Coronary artery (tissue), 2 donors: ENCODE measurements around the gene TIMM22.
A peak's percentile ranks its signal among the peaks of the same experiment; 100 is the strongest.
"Not testable (repeated sequence)": the region's sequence is repeated elsewhere in the genome, so short reads cannot be mapped to it uniquely, and the experiment has no call there.

ENCODE experiments used
- DNase-seq: peaks from one replicate; pipeline ENCODE4 v3.0.0-alpha.2; 2017; ENCODE audit warnings: low spot score
- H3K27ac ChIP-seq, 2 donors: fragments of 200-600 bp; sonication (generic); one replicate each; pipeline ENCODE4 v1.5.1; 2016 to 2019
- H3K4me3 ChIP-seq: fragments of 200-600 bp; sonication (generic); 2 replicates; pipeline ENCODE4 v1.5.1; 2016; ENCODE audit warnings: mild to moderate bottlenecking, moderate library complexity
- CTCF ChIP-seq: fragments of 200-600 bp; sonication (generic); IDR thresholded peaks from one replicate; pipeline ENCODE4 v1.5.1; 2019; ENCODE audit warnings: antibody characterized with exemption

TIMM22 gene

GRCh38 chr17:996554-997344 is at the start of gene TIMM22:
TIMM22 (plus strand) TSS chr17:997129; CDS start chr17:997143, 14 bp downstream.
- Histone ChIP-seq H3K4me3 (peak within 1 kb of the TSS; percentile 81), H3K27ac (peak within 1 kb of the TSS; percentile 71 to 92)
- TF ChIP-seq CTCF, result peak; percentile 77
- DNase-seq, result peak; percentile 93

DNA sequence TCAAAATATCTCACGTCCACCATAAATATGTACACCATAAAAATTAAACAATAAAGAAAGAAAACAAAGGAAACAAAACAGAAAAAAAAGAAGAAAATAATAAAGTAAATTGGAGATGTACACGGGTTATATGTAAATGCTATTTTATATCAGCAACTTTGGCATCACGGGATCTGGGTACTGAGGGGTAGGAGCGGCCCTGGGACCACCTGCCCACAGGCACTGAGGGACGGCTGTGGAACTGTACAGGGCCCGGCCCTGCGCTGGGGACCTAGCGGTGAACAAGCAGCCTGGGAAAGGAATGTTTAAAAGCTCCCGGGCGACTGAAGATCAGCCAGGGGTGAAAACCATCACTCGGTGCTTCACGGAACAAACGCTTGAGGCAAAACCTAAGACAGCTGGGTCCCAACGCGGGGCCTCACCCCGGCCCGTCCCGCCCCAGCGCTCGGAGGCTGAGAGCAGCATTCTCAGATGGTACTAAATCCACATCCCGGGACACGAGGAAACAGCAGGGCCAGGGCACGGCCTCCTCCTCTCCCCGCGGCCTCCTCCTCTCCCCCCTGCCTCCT is 48.6 kb upstream of the TIMM22 start:
- Histone ChIP-seq H3K4me3 (no peak overlapping the region), H3K27ac (peak overlapping the region in 1 of 2 donors; percentile 28)
- DNase-seq, result no peak
- TF ChIP-seq CTCF, result no peak

- no peak overlapping the region for H3K4me3 ChIP-seq
- DNase-seq, result no peak
- no peak for TF ChIP-seq CTCF
- peak overlapping the region; percentile 60 to 75 for H3K27ac ChIP-seq
Measured at GRCh38 chr17:949623-950303, 47.2 kb upstream of the TIMM22 start.

DNA sequence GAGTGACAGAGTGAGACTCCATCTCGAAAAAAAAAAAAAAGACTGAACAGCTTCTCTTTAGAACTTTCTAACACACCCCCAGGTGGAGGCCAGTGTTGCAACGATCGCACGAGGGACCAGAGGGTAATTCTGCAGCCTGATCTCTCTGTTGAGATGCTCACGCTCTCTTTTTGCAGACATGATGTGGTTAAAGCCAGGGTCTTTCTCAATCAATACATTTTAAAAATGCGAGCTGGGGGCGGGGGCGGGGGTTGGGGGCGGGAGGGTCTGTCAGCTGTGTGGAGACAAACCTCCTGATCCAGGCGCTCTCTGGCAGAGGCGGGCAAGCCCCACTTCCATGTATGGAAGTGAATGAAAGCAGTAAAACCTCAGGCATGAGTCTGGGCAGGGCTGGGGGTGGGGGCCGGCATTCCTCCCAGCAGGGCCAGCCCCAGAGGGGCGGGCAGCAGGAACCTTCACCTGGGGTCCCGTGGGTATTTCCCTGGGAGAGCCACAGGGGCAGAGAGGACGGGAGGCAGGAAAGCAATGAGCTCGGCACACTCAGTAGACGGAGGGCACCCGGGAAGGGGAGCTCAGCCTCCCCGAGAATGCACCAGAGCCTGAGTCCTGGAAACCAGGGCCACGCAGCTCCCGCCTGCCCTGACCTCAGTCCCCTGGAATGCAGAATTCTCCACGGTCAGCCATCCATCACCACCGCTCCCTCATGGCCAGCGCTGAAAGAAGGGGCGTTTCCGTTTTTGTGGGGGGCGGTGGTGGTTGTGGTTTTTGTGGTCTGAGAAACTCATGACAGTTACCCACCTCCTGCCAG is 45.4 kb upstream of the TIMM22 start:
- peak; percentile 80 for DNase-seq
- TF ChIP-seq CTCF, result no peak
- Histone ChIP-seq H3K4me3 (peak overlapping the region; percentile 48), H3K27ac (peak overlapping the region; percentile 75 to 81)

GRCh38 chr17:952592-952991 is 44.3 kb upstream of the TIMM22 start:
- not testable (repeated sequence) for DNase-seq, H3K4me3 ChIP-seq
- peak overlapping the region in 1 of 2 donors; percentile 81 for H3K27ac ChIP-seq

- DNase-seq, result no peak
- TF ChIP-seq CTCF, result no peak
- peak overlapping the region in 1 of 2 donors; percentile 22 for H3K27ac ChIP-seq
- no peak overlapping the region for H3K4me3 ChIP-seq
Measured at GRCh38 chr17:953767-954166, 43.2 kb upstream of the TIMM22 start.
